Measurements from ENCODE around the gene MTARC1. TPM values are rescaled to one million over a fixed set of nuclear protein-coding genes. Genes with fewer than 3 reads are reported as not detected.

The MTARC1 gene
- total and polyA plus RNA-seq, 4 donors, result 14.3 to 31.6 (median 23.7) TPM

DNA sequence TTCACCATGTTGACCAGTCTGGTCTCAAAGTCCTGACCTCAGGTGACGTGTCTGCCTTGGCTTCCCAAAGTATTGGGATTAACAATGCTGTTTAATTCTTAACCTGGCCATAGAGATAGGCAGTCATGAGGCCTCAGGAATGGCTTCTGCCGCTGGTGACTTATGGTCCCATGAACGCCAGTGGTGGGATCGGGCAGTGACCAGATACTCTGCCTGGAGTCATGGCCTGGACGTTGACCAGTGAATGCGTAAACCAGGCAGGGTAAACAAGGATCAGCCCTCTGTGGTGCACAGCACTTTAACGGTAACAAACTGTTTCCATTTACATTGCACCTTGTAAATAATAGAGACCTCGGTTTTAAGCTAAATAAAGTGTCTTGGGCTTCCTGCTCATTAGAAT, 23.0 kb downstream of the MTARC1 start:
- Histone ChIP-seq H3K4me3 (ENCODE audit: low read depth, low read length) (no peak overlapping the region), H3K27ac (ENCODE audit: low read depth, low read length) (peak overlapping the region; percentile 71), H3K4me1 (ENCODE audit: control insufficient read depth, insufficient read depth, low read length) (peaks cover 16% of the 10 kb centered on the region), H3K36me3 (ENCODE audit: control insufficient read depth, insufficient read depth, low read length) (peaks cover 21% of the 10 kb centered on the region), H3K27me3 (ENCODE audit: control insufficient read depth, insufficient read depth, low read length) (no peaks in the 10 kb centered on the region), H3K9me3 (ENCODE audit: control insufficient read depth, insufficient read depth, low read length) (no peaks in the 10 kb centered on the region)
- WGBS (ENCODE audit: insufficient coverage), result 94% methylated on average over 5 of the region's 8 CpGs
- DNase-seq (ENCODE audit: low read depth in 4 of 6, low spot score in 6 of 6), result no peak

GRCh38 chr1:220810179-220810653, 23.5 kb downstream of the MTARC1 start:
- Histone ChIP-seq H3K27ac (ENCODE audit: low read depth, low read length) (no peak overlapping the region), H3K4me3 (ENCODE audit: low read depth, low read length) (no peak overlapping the region), H3K9me3 (ENCODE audit: control insufficient read depth, insufficient read depth, low read length) (no peaks in the 10 kb centered on the region), H3K36me3 (ENCODE audit: control insufficient read depth, insufficient read depth, low read length) (peaks cover 17% of the 10 kb centered on the region), H3K4me1 (ENCODE audit: control insufficient read depth, insufficient read depth, low read length) (peaks cover 16% of the 10 kb centered on the region), H3K27me3 (ENCODE audit: control insufficient read depth, insufficient read depth, low read length) (no peaks in the 10 kb centered on the region)
- peak in 3 of 6 donors; percentile 57 to 93 (median 79) for DNase-seq (ENCODE audit: low read depth in 4 of 6, low spot score in 6 of 6)
- 33% methylated on average over 14 of the region's 20 CpGs for WGBS (ENCODE audit: insufficient coverage)

DNA sequence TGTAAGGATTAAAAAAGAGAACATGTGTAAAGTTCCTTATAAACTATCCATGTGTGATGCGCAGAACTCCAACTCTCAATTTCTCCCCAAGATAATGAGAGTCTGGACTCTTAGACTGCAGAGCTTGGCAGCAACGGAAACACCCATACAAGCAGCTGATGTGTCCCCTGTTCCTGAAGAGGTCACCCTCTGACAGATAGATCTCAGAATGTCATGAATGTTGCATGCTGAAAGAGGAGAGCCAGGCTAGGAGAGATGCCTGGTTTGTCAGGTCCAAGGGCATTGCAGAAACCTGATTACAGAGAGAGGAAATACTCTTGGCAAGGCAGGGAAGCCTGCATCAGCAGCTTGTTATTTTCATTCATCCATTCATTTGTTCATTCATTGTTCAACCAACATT, 24.2 kb downstream of the MTARC1 start:
- WGBS (ENCODE audit: insufficient coverage), result 100% methylated on average over 1 of the region's 2 CpGs
- DNase-seq (ENCODE audit: low read depth in 4 of 6, low spot score in 6 of 6), result no peak
- H3K9me3 ChIP-seq (ENCODE audit: control insufficient read depth, insufficient read depth, low read length), result no peaks in the 10 kb centered on the region
- peaks cover 17% of the 10 kb centered on the region for H3K36me3 ChIP-seq (ENCODE audit: control insufficient read depth, insufficient read depth, low read length)
- no peak overlapping the region for H3K4me3 ChIP-seq (ENCODE audit: low read depth, low read length)
- H3K4me1 ChIP-seq (ENCODE audit: control insufficient read depth, insufficient read depth, low read length), result peaks cover 16% of the 10 kb centered on the region
- no peak overlapping the region for H3K27ac ChIP-seq (ENCODE audit: low read depth, low read length)
- no peaks in the 10 kb centered on the region for H3K27me3 ChIP-seq (ENCODE audit: control insufficient read depth, insufficient read depth, low read length)

GRCh38 chr1:220811695-220812094, 25.0 kb downstream of the MTARC1 start:
- peaks cover 12% of the 10 kb centered on the region for H3K36me3 ChIP-seq (ENCODE audit: control insufficient read depth, insufficient read depth, low read length)
- DNase-seq (ENCODE audit: low read depth in 4 of 6, low spot score in 6 of 6), result no peak
- peaks cover 16% of the 10 kb centered on the region for H3K4me1 ChIP-seq (ENCODE audit: control insufficient read depth, insufficient read depth, low read length)
- no peaks in the 10 kb centered on the region for H3K9me3 ChIP-seq (ENCODE audit: control insufficient read depth, insufficient read depth, low read length)
- WGBS (ENCODE audit: insufficient coverage), result 92% methylated on average over 3 of the region's 5 CpGs
- no peaks in the 10 kb centered on the region for H3K27me3 ChIP-seq (ENCODE audit: control insufficient read depth, insufficient read depth, low read length)
- H3K4me3 ChIP-seq (ENCODE audit: low read depth, low read length), result no peak overlapping the region
- no peak overlapping the region for H3K27ac ChIP-seq (ENCODE audit: low read depth, low read length)

- Histone ChIP-seq H3K27me3 (ENCODE audit: control insufficient read depth, insufficient read depth, low read length) (no peaks in the 10 kb centered on the region), H3K9me3 (ENCODE audit: control insufficient read depth, insufficient read depth, low read length) (no peaks in the 10 kb centered on the region), H3K4me3 (ENCODE audit: low read depth, low read length) (no peak overlapping the region), H3K36me3 (ENCODE audit: control insufficient read depth, insufficient read depth, low read length) (peaks cover 14% of the 10 kb centered on the region), H3K4me1 (ENCODE audit: control insufficient read depth, insufficient read depth, low read length) (peaks cover 16% of the 10 kb centered on the region), H3K27ac (ENCODE audit: low read depth, low read length) (no peak overlapping the region)
- DNase-seq (ENCODE audit: low read depth in 4 of 6, low spot score in 6 of 6), result no peak
- 76% methylated on average over 6 of the region's 6 CpGs for WGBS (ENCODE audit: insufficient coverage)
Measured at GRCh38 chr1:220812308-220812707, 25.6 kb downstream of the MTARC1 start.

DNA sequence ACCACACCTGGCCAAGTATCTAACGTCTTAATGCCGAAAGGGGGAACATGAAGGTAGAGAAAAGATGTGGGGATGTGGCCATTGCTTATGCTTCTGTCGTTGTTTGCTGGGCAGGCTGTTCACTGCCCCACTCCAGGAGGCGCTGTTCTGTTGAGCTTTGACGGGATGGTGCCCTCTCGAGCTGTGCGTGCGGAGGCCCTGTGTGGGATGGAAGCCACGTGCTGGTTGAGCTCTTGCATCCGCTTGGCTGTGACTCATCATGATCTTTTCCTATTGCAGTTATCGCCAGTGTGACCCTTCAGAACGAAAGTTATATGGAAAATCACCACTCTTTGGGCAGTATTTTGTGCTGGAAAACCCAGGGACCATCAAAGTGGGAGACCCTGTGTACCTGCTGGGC, 26.3 kb downstream of the MTARC1 start:
- no peaks in the 10 kb centered on the region for H3K9me3 ChIP-seq (ENCODE audit: control insufficient read depth, insufficient read depth, low read length)
- no peak overlapping the region for H3K4me3 ChIP-seq (ENCODE audit: low read depth, low read length)
- no peaks in the 10 kb centered on the region for H3K27me3 ChIP-seq (ENCODE audit: control insufficient read depth, insufficient read depth, low read length)
- WGBS (ENCODE audit: insufficient coverage), result 84% methylated on average over 12 of the region's 12 CpGs
- DNase-seq (ENCODE audit: low read depth in 4 of 6, low spot score in 6 of 6), result no peak
- H3K36me3 ChIP-seq (ENCODE audit: control insufficient read depth, insufficient read depth, low read length), result peaks cover 14% of the 10 kb centered on the region
- H3K27ac ChIP-seq (ENCODE audit: low read depth, low read length), result no peak overlapping the region
- peaks cover 11% of the 10 kb centered on the region for H3K4me1 ChIP-seq (ENCODE audit: control insufficient read depth, insufficient read depth, low read length)

- DNase-seq (ENCODE audit: low read depth in 4 of 6, low spot score in 6 of 6), result no peak
- Histone ChIP-seq H3K36me3 (ENCODE audit: control insufficient read depth, insufficient read depth, low read length) (peaks cover 14% of the 10 kb centered on the region), H3K9me3 (ENCODE audit: control insufficient read depth, insufficient read depth, low read length) (no peaks in the 10 kb centered on the region), H3K4me3 (ENCODE audit: low read depth, low read length) (no peak overlapping the region), H3K4me1 (ENCODE audit: control insufficient read depth, insufficient read depth, low read length) (peaks cover 1% of the 10 kb centered on the region), H3K27ac (ENCODE audit: low read depth, low read length) (no peak overlapping the region), H3K27me3 (ENCODE audit: control insufficient read depth, insufficient read depth, low read length) (no peaks in the 10 kb centered on the region)
- WGBS (ENCODE audit: insufficient coverage), result 100% methylated on average over 1 of the region's 2 CpGs
Measured at GRCh38 chr1:220815409-220815808, 28.7 kb downstream of the MTARC1 start.

GRCh38 chr1:220817907-220818306, 31.2 kb downstream of the MTARC1 start:
- WGBS (ENCODE audit: insufficient coverage), result no CpG with 5 or more reads among the region's 1 CpG
- Histone ChIP-seq H3K27me3 (ENCODE audit: control insufficient read depth, insufficient read depth, low read length) (no peaks in the 10 kb centered on the region), H3K36me3 (ENCODE audit: control insufficient read depth, insufficient read depth, low read length) (peaks cover 8% of the 10 kb centered on the region), H3K9me3 (ENCODE audit: control insufficient read depth, insufficient read depth, low read length) (no peaks in the 10 kb centered on the region), H3K27ac (ENCODE audit: low read depth, low read length) (no peak overlapping the region), H3K4me1 (ENCODE audit: control insufficient read depth, insufficient read depth, low read length) (no peaks in the 10 kb centered on the region), H3K4me3 (ENCODE audit: low read depth, low read length) (no peak overlapping the region)
- DNase-seq (ENCODE audit: low read depth in 4 of 6, low spot score in 6 of 6), result no peak

- no peaks in the 10 kb centered on the region for H3K4me1 ChIP-seq (ENCODE audit: control insufficient read depth, insufficient read depth, low read length)
- WGBS (ENCODE audit: insufficient coverage), result 65% methylated on average over 14 of the region's 14 CpGs
- H3K9me3 ChIP-seq (ENCODE audit: control insufficient read depth, insufficient read depth, low read length), result no peaks in the 10 kb centered on the region
- H3K27ac ChIP-seq (ENCODE audit: low read depth, low read length), result no peak overlapping the region
- peak in 1 of 6 donors; percentile 34 for DNase-seq (ENCODE audit: low read depth in 4 of 6, low spot score in 6 of 6)
- H3K27me3 ChIP-seq (ENCODE audit: control insufficient read depth, insufficient read depth, low read length), result no peaks in the 10 kb centered on the region
- peaks cover 5% of the 10 kb centered on the region for H3K36me3 ChIP-seq (ENCODE audit: control insufficient read depth, insufficient read depth, low read length)
- H3K4me3 ChIP-seq (ENCODE audit: low read depth, low read length), result no peak overlapping the region
Measured at GRCh38 chr1:220818421-220819173, 31.9 kb downstream of the MTARC1 start.

DNA sequence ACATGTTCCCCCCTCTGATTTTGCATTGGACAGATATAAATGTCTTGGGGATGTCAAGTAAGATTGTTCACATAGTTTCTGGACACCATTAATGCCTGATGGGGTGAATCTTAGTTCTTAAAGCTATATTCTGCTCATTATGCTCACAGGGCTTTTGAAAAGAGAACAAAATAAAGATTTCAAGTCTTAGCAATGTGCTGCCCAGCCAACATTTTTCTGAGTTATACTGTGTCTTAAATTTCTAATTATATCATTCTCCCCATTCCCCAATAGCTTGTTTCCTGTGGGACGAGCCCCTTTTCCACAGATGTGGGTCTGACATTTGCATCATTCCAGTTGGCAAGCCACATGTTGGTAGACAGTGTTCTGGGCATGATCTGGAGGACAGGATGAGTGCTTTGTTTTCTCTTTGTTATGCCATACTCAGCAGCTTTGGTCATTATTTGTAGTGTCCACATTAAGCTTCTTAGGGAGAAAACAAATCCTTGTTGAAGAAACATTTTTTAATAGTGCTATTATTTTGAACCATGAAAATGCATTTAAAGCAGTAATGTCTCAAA, 32.8 kb downstream of the MTARC1 start:
- H3K4me1 ChIP-seq (ENCODE audit: control insufficient read depth, insufficient read depth, low read length), result no peaks in the 10 kb centered on the region
- H3K27ac ChIP-seq (ENCODE audit: low read depth, low read length), result no peak overlapping the region
- no peak for DNase-seq (ENCODE audit: low read depth in 4 of 6, low spot score in 6 of 6)

More for the DNA sequence above, 32.8 kb downstream of the MTARC1 start:
- Histone ChIP-seq H3K9me3 (ENCODE audit: control insufficient read depth, insufficient read depth, low read length) (no peaks in the 10 kb centered on the region), H3K4me3 (ENCODE audit: low read depth, low read length) (no peak overlapping the region), H3K27me3 (ENCODE audit: control insufficient read depth, insufficient read depth, low read length) (no peaks in the 10 kb centered on the region), H3K36me3 (ENCODE audit: control insufficient read depth, insufficient read depth, low read length) (peaks cover 2% of the 10 kb centered on the region)
- WGBS (ENCODE audit: insufficient coverage), result no CpG with 5 or more reads among the region's 1 CpG

Data from spinal cord (tissue), 10 donors.